ENCODE data around the gene LIMCH1.

DNA sequence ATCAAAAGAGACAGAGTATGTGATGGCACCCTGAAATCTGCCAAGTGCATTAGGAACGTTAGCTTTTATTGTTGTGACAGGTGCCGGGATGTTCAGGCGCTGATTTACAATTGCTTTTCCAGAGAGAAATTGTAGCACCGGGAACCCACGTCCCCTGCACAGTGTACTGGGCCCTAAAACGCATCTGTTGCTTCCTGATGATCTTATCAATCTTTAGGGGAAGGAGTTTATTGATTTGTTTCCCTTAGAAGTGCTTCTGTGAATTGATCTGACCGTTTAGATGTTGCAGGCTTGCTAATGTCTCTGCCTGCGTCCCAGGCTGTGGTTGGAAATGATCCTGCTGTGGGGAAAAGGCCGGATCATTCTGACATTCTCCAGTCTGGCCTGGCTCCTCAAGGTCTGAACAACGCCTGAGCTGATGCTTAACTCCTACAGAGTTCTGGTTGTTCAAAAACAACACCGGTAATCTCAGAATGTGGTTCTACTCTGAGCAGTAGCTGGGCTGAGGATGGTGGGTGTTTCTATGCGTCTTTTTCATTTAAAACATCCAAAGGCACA lies 193.7 kb downstream of the LIMCH1 start:
- TF ChIP-seq TAF1 (IDR thresholded peaks at IDR 0.05; ENCODE audit: borderline replicate concordance, low read depth, low read length) (no peak), POLR2A (IDR thresholded peaks at IDR 0.05; ENCODE audit: low read depth, low read length) (no peak)
